GM21526 (cell line): ENCODE data around the gene SPESP1.

Source experiments
- ATAC-seq: cut with Tn5 transposase; IDR thresholded peaks from one replicate; pipeline ENCODE4 v1.9.1; 2021; ENCODE audit warnings: moderate library complexity; ENCODE audit not compliant: unreplicated experiment, low FRiP score

SPESP1 gene

DNA sequence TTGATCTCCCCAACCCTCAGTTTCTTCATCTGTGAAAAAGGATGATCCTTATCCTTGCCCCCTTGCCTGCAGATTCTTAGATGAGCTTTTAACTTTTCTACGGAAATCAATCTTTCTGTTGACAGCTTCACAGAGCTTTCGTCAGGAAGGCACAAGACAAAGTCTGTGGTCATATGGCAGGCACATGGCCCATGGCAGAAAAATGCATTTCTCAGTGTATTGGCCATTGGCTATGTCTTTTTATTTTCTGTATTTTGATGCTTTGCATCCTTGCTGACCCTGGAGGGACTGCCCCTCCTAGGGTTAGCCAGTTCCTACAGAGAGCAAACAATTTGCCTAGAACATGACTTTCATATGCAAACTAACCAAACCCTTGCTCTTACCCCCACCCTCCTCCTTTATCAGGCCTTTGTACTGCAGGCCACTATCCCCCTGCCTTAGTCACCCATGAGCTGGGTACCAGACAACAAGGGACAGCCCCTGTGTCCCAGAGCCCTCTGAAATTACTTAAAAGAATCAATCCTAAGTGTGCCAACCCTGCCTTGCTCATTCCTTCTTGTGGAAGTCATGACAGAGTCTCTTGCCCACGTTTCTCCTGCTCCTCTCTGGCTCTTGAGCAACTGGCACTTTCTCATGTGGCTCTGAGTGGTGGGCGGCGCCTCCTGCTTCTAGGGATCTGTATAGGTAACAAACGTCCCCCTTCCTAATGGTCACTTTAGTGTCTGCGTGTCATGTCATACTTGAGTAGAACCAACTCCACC, 60.1 kb downstream of the SPESP1 start:
- ATAC-seq, result no peak

DNA sequence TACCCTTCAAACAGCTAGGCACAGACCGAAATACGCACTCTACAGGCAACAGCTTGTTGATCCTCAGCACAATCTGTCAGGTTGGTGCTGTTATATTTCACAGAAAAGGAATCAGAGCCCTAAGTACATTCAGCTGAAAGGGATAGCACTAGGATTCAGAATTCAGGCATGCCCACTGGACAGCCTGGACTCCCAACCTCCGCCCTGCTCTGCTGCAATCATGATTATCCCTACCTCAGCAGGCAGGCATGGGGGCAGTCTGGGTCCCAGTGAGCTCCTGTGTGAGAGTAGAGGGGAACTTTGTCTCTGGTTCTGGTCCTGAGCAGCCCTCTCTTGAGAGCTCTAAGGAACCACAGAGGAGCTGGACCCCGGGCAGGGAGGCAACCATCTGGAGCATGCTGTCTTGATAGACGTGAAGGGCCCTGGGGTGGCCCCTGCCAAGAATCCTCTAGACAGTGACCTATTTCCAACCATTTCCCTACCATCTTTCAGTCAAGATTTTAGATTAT, 60.7 kb downstream of the SPESP1 start:
- ATAC-seq, result no peak

DNA sequence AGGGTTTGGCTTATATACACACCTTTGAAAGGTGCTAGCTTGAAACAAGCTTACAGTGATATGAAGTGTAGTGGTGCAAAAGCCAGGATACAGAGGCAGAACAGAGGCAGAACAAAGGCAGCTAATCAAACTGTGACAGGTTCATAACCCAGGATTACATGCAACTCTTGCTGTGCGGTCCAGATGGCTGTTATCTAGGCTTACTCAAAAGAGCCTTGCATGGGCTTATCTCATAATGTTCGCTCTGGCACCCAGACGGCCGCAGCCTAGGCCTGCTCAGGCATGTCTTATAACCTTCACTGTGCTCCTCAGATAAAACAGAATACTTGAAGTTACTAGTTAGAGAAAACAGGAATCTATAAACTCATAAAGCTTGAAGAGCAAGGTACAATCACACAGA, 61.4 kb downstream of the SPESP1 start:
- ATAC-seq, result no peak

DNA sequence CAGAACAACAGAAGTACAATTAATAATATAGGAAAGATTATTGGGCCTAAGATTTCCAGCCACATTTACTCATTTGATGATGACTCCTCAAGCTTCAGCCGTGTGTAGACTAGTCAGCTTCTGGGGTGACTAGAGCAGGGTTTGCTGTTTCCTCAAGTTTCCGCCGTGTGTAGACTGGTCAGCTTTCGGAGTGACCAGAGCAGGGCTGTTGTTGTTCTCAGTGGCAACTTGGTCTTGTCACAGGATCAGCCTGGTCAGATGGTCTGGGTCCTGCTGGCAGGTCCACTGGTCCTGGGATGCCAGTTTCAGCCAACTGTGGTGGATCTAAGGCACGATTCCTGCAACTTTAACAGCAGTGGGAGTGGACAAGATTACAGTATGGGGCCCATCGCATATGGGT, 62.4 kb downstream of the SPESP1 start:
- no peak for ATAC-seq

DNA sequence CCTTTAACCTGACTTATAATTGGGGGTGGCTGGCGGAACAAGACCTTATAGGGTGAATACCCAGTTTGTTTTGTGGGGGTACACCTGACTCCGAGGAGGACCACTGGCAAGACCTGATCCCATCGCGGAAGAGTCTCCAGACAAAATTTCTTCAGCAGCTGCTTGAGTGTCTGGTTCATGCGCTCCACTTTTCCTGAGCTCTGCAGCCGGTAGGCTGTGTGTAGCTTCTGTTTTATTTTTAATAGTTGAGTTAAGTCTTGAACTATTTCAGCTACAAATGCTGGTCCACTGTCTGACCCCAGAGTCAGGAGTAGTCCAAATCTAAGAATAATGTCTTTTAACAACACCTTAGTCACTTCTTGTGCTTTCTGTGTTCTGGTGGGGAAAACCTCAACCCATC, 63.0 kb downstream of the SPESP1 start:
- no peak for ATAC-seq

DNA sequence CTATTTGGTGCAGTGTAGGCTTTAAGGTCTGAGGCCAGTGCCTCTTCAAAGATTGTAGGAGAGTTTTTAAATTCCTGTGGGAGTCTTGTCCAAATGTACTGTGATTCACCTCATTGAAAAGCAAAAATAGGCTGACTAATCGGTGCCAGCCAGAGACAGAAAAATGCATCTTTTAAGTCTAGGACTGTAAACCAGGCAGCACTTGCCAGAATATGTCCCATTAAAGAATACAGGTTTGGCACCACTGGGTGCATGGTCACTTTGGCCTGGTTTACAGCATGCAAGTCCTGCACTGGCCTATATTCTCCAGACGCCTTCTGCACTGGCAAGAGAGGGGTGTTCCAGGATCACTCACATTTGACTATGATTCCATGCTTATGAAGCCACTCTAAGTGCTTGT, 63.8 kb downstream of the SPESP1 start:
- ATAC-seq, result no peak

DNA sequence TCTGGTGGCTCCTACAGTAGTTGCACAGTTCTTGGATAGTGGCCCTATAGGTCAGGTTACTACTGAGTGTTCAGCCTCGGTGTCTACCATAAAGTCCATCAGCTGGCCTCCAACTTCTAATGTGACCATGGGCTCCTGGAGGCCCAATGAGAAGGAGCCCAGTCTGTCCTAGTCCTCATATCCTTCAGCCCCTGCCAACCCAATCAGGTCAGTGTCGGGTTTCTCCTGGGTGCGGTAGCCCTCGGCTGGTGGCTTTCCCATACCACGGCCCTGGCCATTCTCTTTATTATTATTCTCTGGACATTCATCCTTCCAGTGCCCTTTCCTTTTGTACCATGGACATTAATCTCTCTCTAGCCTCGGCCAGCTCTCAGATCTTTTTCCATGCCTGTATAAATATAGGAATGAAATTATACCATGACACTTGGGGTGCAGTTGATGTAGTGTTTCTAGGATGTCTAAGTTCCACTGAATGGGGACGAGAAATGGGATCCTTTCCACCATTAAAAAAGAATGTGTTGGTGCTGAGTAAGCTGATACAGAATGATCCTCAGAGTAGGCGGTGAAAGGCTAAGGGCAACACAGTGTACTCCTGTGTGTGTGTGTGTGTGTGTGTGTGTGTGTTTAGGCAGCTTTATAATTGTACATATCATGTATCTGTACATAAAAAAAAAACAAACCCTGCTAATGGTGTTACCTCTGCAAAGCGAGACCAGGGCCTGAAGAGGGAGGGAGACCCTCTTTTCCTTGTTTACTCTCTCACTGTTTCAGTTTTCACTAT, 64.8 kb downstream of the SPESP1 start:
- no peak for ATAC-seq
